GM21619 (cell line): ENCODE results near the gene SPINT2.

Experiments
- ATAC-seq: cut with Tn5 transposase; IDR thresholded peaks from one replicate; pipeline ENCODE4 v1.9.1; 2021; ENCODE audit not compliant: unreplicated experiment

Gene SPINT2

GRCh38 chr19:38291855-38292254, 27.5 kb downstream of the SPINT2 start:
- no peak for ATAC-seq

DNA sequence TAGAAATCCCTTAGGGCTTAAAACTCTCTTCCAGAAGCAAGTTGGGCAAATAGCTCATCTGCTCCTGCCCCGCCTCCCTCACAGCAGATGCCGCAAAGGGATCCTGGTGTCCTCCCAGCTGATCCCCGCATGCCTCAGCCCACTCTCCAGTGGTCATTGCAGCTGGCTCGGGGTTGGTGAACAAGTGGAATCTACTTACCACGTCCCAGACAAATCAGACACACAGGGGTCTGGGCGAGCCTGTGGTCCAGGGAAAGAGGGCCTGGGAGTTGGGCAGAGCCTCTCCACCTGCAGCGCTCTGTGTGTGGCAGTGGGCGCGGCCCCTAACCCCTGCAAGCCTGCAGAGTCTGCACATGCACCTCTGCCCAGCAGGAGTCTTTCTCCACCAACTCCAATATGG, 28.9 kb downstream of the SPINT2 start:
- no peak for ATAC-seq

GRCh38 chr19:38294090-38294489, 29.7 kb downstream of the SPINT2 start:
- ATAC-seq = no peak

GRCh38 chr19:38298821-38299680, 34.7 kb downstream of the SPINT2 start:
- no peak for ATAC-seq

GRCh38 chr19:38303517-38304351, 39.4 kb downstream of the SPINT2 start, which contains the start of gene C19orf33:
Gene C19orf33 (plus strand): TSS chr19:38304251. CDS start chr19:38304262, 11 bp downstream.
- ATAC-seq = no peak

DNA sequence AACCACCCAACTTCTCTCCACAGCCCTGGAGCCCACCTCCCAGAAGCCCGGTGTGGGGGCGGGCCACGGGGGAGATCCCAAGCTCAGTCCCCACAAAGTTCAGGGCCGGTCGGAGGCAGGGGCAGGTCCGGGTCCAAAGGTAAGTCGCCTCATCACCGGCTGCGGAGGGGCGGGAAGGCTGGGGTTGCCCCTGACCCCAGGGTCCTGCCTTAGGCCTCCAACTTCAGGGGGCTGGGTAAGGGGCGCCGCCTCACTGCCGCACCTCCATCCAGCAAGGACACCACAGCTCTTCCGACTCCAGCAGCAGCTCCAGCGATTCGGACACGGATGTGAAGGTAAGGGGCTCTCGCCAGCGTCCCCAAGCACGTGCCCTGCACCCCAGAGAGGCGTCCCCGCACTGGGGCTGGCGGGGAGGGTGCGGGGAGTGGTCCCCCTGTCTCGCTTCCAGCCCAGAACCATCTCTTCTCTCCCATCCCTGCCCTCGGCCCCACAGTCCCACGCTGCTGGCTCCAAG, 40.0 kb downstream of the SPINT2 start:
- no peak for ATAC-seq

DNA sequence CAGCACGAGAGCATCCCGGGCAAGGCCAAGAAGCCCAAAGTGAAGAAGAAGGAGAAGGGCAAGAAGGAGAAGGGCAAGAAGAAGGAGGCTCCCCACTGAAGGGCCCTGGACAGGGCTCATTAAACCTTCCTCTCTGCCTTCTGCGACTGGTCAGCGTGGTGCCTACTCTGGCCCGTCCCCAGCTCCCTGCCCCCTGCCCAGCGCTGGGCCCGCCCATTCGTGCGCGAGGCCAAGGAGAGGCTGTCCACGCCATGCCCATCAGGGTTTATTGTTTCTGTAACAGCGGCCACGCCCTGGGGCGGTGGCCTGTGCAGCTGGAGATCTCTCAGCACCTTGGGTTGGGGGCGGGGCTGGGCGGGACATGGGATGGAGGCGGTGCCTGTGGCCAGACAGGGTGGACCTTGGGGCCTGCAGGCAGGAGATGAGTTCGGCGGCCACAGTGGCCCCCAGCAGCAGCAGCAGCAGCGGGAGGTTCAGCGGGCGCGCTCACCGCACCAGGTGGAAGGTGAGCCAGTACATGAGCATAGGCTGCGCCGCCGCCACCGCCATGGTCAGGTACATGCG, 40.6 kb downstream of the SPINT2 start:
- ATAC-seq = no peak

DNA sequence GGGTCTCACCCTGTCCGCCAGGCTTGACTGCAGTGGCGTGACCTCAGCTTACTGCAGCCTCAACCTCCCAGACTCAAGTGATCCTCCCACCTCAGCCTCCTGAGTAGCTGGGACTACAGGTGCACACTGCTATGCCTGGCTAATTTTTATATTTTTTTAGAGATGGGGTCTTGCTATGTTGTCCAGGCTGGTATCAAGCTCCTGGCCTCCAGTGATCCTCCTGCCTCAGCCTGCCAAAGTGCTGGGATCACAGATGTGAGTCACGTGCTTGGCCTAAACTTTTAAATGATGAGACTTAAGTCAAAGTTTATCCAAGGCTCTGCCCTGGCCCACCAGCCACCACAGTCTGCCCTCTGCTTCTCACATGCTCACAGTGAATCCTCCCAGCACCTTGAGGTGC, 41.9 kb downstream of the SPINT2 start:
- ATAC-seq = no peak

DNA sequence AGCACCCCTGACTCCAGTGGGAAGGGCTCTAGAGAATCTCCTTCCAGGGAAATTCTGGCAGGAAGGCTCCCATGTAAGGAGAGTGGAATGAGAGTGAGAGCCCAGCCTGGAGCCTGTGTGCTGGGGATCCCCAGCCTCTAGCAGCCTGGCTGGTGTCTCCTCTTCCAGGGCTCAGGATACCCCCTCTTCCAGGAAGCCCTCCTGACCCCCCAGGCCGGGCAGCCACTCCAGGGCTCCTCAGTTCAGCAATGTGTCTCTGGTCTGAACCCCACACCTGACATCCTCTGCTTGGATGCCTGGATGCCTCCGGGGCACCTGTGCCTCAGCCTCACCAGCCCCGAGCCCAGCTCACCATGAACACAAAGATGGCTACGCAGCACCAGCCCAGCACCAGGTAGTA, 42.7 kb downstream of the SPINT2 start:
- no peak for ATAC-seq

DNA sequence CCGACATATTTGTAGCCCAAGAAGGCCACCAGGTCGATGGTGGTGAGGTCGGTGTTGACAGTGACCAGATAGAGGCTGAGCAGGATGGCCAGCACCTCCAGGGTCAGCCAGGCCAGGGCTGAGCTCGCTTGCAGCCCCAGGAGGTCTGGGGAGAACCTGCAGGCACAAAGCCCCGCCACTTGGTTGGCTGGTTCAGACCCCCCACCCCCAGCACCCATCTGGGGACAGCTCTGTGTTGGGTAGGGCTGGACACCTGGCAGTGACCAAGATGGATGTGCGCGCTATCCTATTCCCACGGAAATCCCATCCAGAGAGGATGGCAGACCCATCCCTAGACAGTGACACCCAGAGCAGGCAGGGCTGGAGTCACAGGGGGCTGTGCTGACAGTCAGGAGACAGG, 43.2 kb downstream of the SPINT2 start:
- no peak for ATAC-seq

DNA sequence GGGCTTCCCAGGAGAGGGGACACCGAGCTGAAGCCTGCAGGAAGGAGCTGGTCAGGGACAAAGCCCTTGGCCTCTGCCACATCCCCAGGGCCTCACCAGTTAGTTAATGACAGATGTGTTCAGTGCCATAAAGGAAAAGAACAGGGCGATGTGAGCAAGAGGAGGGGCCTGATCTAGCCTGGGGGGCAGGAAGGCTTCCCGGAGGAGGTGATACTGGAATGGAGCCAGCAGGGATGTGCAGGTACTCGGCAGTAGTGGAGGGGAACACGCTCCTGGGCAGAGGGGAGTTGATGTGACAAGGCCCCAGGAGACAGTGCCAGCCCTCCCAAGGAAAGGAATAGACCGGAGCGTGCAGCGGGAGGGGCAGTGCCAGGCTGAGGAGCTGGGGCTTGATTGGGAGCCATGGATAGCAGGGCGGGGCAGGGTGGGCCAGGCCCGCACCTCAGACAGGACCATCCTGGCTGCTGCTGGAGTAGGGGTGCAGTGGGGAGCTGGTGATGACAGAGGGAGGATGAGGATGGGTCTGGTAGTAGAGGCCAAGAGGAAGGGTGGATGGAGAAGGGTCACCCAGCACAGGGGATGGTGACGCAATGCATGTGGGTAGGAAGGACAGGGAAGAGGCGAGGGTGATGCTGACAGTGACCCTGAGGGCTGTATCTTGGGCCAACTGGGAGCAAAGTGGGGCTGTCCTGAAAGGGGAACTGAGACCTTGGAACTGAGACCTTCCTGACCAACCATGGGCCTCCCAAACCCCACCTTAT, 43.8 kb downstream of the SPINT2 start:
- no peak for ATAC-seq

- no peak for ATAC-seq
Measured at GRCh38 chr19:38308926-38309614, 44.7 kb downstream of the SPINT2 start.

GRCh38 chr19:38309615-38310278, 45.4 kb downstream of the SPINT2 start:
- ATAC-seq = no peak

DNA sequence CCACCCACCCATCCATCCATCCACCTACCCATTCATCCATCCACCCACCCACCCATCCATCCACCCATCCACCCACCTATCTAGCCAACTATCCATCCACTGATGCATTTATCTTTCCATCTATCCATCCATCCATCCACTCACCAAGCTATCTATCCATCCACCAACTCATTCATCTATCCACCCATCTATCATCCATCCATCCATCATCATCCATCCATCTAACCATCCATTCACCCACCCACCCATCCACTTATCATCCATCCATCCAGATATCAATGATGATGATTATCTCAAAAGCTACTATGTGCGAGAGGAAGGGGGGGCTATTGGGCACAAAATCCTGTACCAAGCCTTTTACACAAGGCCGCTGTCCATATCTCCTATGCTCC, 45.9 kb downstream of the SPINT2 start:
- ATAC-seq = no peak

DNA sequence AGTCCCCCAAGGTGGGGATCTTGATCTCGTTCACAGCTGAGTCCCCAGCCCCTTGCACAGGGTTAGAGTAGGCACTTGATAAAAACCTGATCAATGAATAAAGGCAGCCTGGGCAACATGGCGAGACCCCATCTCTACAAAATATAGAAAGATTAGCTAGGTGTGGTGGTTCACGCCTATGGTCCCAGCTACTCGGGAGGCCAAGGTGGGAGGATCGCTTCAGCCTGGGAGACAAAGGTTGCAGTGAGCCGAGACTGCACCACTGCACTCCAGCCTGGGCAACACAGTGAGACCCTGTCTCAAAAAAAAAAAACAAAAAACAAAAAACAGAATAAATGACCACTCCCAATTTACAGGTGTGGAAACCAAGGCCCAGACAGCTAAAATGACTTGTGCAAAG, 46.6 kb downstream of the SPINT2 start:
- no peak for ATAC-seq

- ATAC-seq = peak; percentile 81
Measured at GRCh38 chr19:38315657-38316476, 51.5 kb downstream of the SPINT2 start, which contains the start of gene YIF1B. Gene YIF1B (minus strand): TSS chr19:38315947. CDS start chr19:38315917, 30 bp downstream.

DNA sequence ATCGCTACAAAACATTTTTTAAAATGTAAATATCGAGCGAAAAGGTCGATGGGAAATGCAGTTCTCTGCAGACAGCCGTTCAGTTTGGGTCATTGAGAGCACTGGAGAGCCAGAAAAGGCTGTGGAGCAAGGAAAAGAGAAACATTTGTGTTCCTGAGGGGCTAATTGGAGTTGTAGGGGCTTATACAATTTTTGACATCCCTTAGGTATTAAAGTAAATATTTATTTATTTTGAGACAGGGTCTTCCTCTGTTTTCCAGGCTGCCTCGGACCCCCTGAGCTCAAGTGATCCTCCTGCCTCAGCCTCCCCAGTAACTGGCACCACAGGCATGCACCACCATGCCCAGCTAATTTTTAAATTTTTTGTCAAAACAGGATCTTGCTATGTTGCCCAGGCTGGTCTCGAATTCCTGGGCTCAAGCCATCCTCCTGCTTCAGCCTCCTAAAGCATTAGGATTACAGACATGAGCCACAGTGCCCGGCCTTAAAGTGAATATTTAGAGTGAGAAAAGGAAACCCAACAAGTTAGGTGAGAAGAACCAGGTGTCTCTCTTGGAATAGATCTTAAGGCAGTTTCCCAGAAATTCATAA, 52.2 kb downstream of the SPINT2 start:
- ATAC-seq = no peak

DNA sequence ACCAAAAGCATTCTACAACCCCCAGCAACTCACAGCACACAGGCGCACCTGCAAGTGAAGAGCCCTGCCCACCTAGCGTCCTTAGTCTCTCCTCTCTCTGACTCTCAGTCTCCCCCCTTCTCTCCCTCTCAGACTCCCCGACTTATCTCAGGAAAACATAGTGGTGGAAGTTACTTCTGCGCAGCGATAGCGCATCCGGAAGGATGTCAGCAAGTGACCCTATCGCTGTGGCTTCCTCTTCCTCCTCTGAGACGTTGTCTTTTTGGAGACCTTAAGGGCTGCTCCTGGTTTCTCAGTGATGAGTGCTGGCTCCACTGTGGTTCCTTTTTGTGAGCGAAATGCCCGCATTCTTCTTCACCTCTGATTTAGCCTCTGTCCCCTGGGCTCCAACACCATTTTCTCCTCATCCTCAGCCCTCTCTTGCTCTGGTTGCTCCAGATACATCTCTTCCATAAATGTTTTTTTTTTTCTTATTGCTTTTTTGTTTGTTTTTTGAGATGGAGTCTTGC, 52.8 kb downstream of the SPINT2 start:
- ATAC-seq = no peak
